ENCODE results near the gene EXT2. TPM values are rescaled to one million over a fixed set of nuclear protein-coding genes. Genes with fewer than 3 reads are reported as not detected.

The EXT2 gene
- total and polyA plus RNA-seq, 10 of the 15 experiments (the other 5 are each of a cell fraction or from before 2014, with no cell fraction given), result 3.8 to 31.4 (median 17.9) TPM

DNA sequence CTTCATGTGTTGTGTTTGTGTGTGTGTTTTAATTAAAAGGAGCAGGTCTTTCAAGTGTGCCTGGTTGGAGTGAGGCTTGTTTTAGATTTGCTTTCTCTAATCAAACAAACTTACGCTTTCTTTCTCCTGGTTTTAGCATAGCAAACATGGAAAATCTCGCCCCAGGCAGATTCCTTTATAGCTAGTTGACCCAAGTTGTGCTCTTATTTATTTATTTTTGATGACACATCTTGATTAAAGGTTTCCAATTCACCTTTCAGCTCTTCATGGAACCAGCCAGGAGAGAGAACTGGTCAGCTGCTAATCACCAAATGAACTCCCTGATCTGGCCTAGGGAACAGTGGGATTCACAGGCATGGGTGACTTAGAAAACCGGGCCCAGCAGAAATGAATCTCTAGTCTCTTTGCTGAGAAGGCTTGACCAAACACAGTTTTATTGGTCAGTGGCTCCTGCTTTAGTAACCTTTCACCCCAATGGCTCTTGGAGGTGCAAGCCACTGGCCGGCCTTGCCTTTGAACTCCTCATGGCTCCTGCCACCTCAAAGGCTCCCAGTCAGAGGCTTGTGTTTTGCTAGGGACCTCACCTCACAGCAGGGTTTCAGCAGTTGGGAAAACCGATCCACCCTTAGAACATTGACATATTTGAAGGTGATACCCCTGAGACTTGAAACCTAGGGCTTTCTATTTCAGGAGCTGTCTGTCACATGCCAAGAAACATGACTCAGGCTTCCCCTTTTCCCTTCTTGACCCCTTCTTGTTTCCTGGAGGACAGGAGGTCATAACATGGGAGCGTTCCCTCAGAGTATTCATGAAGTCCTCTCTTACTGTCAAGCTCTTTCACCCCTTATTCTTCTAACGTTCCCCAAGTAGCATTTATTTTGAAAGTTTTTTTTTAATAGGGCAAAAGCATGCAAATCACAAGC is 48.8 kb downstream of the EXT2 start (continued):
- TF ChIP-seq, protein P1, sequence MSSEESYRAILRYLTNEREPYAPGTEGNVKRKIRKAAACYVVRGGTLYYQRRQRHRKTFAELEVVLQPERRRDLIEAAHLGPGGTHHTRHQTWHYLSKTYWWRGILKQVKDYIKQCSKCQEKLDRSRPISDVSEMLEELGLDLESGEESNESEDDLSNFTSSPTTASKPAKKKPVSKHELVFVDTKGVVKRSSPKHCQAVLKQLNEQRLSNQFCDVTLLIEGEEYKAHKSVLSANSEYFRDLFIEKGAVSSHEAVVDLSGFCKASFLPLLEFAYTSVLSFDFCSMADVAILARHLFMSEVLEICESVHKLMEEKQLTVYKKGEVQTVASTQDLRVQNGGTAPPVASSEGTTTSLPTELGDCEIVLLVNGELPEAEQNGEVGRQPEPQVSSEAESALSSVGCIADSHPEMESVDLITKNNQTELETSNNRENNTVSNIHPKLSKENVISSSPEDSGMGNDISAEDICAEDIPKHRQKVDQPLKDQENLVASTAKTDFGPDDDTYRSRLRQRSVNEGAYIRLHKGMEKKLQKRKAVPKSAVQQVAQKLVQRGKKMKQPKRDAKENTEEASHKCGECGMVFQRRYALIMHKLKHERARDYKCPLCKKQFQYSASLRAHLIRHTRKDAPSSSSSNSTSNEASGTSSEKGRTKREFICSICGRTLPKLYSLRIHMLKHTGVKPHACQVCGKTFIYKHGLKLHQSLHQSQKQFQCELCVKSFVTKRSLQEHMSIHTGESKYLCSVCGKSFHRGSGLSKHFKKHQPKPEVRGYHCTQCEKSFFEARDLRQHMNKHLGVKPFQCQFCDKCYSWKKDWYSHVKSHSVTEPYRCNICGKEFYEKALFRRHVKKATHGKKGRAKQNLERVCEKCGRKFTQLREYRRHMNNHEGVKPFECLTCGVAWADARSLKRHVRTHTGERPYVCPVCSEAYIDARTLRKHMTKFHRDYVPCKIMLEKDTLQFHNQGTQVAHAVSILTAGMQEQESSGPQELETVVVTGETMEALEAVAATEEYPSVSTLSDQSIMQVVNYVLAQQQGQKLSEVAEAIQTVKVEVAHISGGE (CRISPR knock-in tag; IDR thresholded peaks at IDR 0.05), result no peak
- no peak for TF ChIP-seq BMI1 (IDR thresholded peaks at IDR 0.05; ENCODE audit: borderline replicate concordance)

DNA sequence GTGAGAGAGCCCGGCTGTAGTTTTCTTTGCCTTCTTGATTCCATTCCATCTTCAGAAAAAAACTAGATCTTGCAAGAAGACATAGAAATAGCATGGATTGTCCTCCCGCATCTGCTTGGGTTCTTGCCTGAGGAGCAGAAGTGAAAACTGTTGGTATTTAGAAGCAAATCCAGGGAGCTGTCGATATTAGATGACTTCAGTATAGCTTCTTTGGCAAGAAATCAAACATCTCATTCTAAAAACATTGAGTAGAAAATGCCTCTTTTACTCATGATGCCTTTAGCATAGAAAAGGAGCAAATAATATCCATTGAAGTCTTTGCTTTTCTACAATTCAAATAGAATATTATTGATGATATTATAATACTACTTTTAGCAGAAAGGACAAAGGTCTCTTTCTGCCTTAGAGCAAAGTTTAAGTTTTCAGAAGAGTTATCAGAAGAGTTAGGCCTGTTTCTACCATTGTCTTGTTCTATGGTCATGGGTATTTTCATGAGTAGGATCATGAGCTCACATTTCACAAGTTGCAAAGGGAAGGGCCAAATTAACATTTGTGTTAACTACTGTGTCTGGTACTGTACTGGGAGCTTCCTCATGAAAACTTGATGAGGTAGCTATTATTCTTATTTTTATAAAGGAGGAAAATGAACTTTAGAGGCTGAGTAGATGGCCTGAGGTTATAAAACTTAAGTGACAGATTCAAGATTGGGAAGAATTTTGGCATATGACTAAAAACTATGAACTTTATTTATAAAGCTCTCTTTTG is 49.7 kb downstream of the EXT2 start:
- FAIRE-seq, result no peak
- POLR2A ChIA-PET, result interaction anchor here (0.9 to 1.0 kb wide), 2 partner anchors 9 to 16 kb away, joined by 3 to 4 read pairs; no protein-coding TSS in a partner anchor
- TF ChIP-seq SREBF1 (IDR thresholded peaks at IDR 0.05; ENCODE audit: low read length), result no peak
- TF ChIP-seq ZNF24 (IDR thresholded peaks at IDR 0.05), result no peak
- no peak for TF ChIP-seq ZNF217 (IDR thresholded peaks at IDR 0.05)
- no peak for TF ChIP-seq KDM1A (IDR thresholded peaks at IDR 0.05; ENCODE audit: borderline replicate concordance)
- TF ChIP-seq, protein P2, sequence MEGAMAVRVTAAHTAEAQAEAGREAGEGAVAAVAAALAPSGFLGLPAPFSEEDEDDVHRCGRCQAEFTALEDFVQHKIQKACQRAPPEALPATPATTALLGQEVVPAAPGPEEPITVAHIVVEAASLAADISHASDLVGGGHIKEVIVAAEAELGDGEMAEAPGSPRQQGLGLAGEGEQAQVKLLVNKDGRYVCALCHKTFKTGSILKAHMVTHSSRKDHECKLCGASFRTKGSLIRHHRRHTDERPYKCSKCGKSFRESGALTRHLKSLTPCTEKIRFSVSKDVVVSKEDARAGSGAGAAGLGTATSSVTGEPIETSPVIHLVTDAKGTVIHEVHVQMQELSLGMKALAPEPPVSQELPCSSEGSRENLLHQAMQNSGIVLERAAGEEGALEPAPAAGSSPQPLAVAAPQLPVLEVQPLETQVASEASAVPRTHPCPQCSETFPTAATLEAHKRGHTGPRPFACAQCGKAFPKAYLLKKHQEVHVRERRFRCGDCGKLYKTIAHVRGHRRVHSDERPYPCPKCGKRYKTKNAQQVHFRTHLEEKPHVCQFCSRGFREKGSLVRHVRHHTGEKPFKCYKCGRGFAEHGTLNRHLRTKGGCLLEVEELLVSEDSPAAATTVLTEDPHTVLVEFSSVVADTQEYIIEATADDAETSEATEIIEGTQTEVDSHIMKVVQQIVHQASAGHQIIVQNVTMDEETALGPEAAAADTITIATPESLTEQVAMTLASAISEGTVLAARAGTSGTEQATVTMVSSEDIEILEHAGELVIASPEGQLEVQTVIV (IDR thresholded peaks at IDR 0.05; ENCODE audit: borderline replicate concordance, partially characterized antibody), result no peak
- TF ChIP-seq, protein P3, sequence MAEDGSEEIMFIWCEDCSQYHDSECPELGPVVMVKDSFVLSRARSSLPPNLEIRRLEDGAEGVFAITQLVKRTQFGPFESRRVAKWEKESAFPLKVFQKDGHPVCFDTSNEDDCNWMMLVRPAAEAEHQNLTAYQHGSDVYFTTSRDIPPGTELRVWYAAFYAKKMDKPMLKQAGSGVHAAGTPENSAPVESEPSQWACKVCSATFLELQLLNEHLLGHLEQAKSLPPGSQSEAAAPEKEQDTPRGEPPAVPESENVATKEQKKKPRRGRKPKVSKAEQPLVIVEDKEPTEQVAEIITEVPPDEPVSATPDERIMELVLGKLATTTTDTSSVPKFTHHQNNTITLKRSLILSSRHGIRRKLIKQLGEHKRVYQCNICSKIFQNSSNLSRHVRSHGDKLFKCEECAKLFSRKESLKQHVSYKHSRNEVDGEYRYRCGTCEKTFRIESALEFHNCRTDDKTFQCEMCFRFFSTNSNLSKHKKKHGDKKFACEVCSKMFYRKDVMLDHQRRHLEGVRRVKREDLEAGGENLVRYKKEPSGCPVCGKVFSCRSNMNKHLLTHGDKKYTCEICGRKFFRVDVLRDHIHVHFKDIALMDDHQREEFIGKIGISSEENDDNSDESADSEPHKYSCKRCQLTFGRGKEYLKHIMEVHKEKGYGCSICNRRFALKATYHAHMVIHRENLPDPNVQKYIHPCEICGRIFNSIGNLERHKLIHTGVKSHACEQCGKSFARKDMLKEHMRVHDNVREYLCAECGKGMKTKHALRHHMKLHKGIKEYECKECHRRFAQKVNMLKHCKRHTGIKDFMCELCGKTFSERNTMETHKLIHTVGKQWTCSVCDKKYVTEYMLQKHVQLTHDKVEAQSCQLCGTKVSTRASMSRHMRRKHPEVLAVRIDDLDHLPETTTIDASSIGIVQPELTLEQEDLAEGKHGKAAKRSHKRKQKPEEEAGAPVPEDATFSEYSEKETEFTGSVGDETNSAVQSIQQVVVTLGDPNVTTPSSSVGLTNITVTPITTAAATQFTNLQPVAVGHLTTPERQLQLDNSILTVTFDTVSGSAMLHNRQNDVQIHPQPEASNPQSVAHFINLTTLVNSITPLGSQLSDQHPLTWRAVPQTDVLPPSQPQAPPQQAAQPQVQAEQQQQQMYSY (CRISPR knock-in tag; IDR thresholded peaks at IDR 0.05), result no peak

More for the DNA sequence above, 49.7 kb downstream of the EXT2 start:
- Histone ChIP-seq H3K4me1 (ENCODE audit: control insufficient read depth, insufficient read depth, low read length) (no peaks in the 10 kb centered on the region), H2AFZ (ENCODE audit: control insufficient read depth, low read depth, low read length) (no peak overlapping the region), H3K4me2 (ENCODE audit: control insufficient read depth, insufficient read depth) (no peak overlapping the region), H3K27ac (ENCODE audit: control insufficient read depth, insufficient read depth) (no peak overlapping the region), H3K27me3 (replicated peaks in 1 of 2; ENCODE audit: control insufficient read depth in 2 of 2, insufficient read depth in 2 of 2, low read length in 1 of 2) (no peaks in the 10 kb centered on the region), H3K9ac (ENCODE audit: control insufficient read depth, insufficient read depth, low read length) (no peak overlapping the region), H3K79me2 (ENCODE audit: control insufficient read depth, insufficient read depth, low read length) (no peaks in the 10 kb centered on the region), H3K9me3 (replicated peaks; ENCODE audit: control insufficient read depth, insufficient read depth, low read length) (no peaks in the 10 kb centered on the region), H3K36me3 (ENCODE audit: control insufficient read depth in 2 of 2, insufficient read depth in 2 of 2, low read length in 1 of 2) (peaks cover 0 to 2% of the 10 kb centered on the region in 2 experiments; a peak in 2 of 4 replicates), H3K4me3 (no peak overlapping the region), H4K20me1 (ENCODE audit: control insufficient read depth, insufficient read depth) (no peaks in the 10 kb centered on the region)
- no TSS peak for BruUV-seq (replicated peaks)
- WGBS (ENCODE audit: insufficient coverage, insufficient replicate concordance, low lambda C conversion rate, missing lambda C conversion rate), result 100% methylated on average over 3 of the region's 3 CpGs
- ChIA-PET RAD21 (ENCODE audit: unreplicated experiment) (interaction anchor here (1.4 kb wide), 1 partner anchor 15 kb away, joined by 4 read pairs; no protein-coding TSS in a partner anchor), SMC1A (ENCODE audit: uncharacterized antibody, unreplicated experiment) (interaction anchor here (0.7 to 1.1 kb wide), 4 partner anchors 11 to 98 kb away, joined by 3 to 5 read pairs (median 3); partner anchors contain the start of gene ACCS), CTCF (interaction anchor here (1.6 to 1.8 kb wide), 3 partner anchors 8 to 35 kb away, joined by 4 to 7 read pairs (median 5); no protein-coding TSS in a partner anchor)
- ATAC-seq (no peak), DNase-seq (ENCODE audit: low read depth, low spot score) (no peak)
- intact Hi-C loops (cut with micrococcal nuclease; ENCODE audit: unreplicated experiment), result no loop called here
- in situ Hi-C loops (cut with MboI), result no loop called here

All from GM12878 (cell line).